ENCODE data around the gene MATCAP1. TPM values are rescaled to one million over a fixed set of nuclear protein-coding genes. Genes with fewer than 3 reads are reported as not detected.
A peak's percentile ranks its signal among the peaks of the same experiment; 100 is the strongest.

MATCAP1 gene
- total RNA-seq, 6 experiments from 2014 or later = 3.5 to 13.8 (median 9.3) TPM

DNA sequence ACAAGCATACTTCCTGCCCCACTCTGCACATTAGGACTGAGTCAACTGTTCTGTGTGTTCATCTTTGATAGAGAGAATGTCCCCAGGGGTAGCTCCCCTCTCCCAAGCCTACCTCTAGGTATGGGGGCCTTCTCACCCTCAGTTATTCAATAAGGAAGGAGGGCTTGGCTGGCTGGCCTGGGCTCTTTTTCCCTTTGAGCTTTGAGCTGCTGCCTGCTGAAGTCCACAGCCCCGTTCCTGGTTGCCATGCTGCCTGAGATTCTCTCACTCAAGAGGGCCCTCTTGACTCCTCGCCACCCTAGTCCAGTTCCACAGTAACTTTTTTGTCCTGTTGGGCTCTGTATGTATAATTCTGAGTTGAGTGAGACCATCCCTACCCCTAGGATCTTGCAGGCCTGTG lies 38.0 kb downstream of the MATCAP1 start:
- no peaks in the 10 kb centered on the region for H3K27me3 ChIP-seq
- intact Hi-C loops (cut with DNase I) = no loop called here
- WGBS (ENCODE audit: insufficient coverage, low coverage, low lambda C conversion rate, missing lambda C conversion rate) = 60% methylated on average over 1 of the region's 2 CpGs
- no peak for TF ChIP-seq POLR2A (IDR thresholded peaks at IDR 0.05)
- TF ChIP-seq, protein P1, sequence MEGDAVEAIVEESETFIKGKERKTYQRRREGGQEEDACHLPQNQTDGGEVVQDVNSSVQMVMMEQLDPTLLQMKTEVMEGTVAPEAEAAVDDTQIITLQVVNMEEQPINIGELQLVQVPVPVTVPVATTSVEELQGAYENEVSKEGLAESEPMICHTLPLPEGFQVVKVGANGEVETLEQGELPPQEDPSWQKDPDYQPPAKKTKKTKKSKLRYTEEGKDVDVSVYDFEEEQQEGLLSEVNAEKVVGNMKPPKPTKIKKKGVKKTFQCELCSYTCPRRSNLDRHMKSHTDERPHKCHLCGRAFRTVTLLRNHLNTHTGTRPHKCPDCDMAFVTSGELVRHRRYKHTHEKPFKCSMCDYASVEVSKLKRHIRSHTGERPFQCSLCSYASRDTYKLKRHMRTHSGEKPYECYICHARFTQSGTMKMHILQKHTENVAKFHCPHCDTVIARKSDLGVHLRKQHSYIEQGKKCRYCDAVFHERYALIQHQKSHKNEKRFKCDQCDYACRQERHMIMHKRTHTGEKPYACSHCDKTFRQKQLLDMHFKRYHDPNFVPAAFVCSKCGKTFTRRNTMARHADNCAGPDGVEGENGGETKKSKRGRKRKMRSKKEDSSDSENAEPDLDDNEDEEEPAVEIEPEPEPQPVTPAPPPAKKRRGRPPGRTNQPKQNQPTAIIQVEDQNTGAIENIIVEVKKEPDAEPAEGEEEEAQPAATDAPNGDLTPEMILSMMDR (IDR thresholded peaks at IDR 0.05) = no peak
- ATAC-seq (no peak), DNase-seq (no peak)
- H3K4me1 ChIP-seq = peaks cover 0 to 9% (median 0%) of the 10 kb centered on the region in 4 donors
- no peaks in the 10 kb centered on the region for H3K9me3 ChIP-seq
- no peak overlapping the region for H3K4me3 ChIP-seq
- peaks cover 6 to 79% (median 44%) of the 10 kb centered on the region in 4 donors for H3K36me3 ChIP-seq
- no peak overlapping the region for H3K27ac ChIP-seq

DNA sequence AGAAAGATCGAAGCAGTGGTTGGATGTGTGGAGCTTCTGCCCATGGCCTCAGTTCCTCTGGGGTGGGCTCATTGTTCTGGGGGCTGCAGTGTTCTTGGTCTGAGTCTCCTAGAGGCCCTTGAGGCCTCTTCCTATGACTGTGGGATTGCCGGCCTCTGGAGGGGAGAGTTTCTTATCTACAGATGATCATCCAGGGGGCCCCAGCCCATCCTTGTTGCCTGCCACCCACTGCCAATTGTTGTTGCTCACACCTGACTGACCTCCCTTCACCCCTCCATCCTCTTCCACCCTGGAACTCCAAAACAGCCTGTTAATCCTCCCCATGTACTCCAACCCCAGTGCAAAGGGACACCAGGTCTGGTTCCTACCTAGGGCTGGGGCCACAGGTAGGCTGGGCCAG lies 38.8 kb downstream of the MATCAP1 start:
- no peak for ATAC-seq
- Histone ChIP-seq H3K36me3 (peaks cover 6 to 87% (median 50%) of the 10 kb centered on the region in 4 donors), H3K27ac (no peak overlapping the region), H3K4me3 (no peak overlapping the region), H3K9me3 (no peaks in the 10 kb centered on the region), H3K4me1 (peaks cover 0 to 1% (median 0%) of the 10 kb centered on the region in 4 donors), H3K27me3 (no peaks in the 10 kb centered on the region)
- whole genome bisulfite sequencing (ENCODE audit: insufficient coverage, low coverage, low lambda C conversion rate, missing lambda C conversion rate) = 100% methylated on average over 1 of the region's 2 CpGs
- intact Hi-C loops (cut with DNase I) = no loop called here
- DNase-seq = peak in 1 of 3 donors; percentile 7
- TF ChIP-seq, protein P1 (IDR thresholded peaks at IDR 0.05) = no peak
- TF ChIP-seq POLR2A (IDR thresholded peaks at IDR 0.05) = no peak

DNA sequence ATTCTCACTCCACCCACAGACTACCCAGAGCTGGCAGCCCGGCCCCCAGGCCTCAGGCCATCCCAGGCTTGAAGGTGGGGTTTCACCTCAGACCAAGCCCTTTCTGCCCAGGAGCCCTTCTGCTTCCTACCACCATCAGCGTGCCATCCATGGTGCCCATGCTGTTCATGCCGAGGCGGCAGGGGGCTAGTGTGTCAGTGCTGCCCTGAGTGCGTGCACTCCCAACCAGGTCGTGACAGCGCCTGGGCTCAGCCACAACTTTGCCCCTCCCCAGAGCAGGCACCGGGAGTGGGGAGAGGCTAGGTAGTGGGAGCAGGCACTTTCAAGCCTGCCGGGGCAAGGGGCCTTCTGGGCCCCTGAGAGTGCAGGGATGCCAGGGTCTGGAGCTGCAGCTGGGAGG lies 41.4 kb downstream of the MATCAP1 start:
- Histone ChIP-seq H3K36me3 (peaks cover 6 to 100% (median 65%) of the 10 kb centered on the region in 4 donors), H3K27ac (no peak overlapping the region), H3K4me1 (no peaks in the 10 kb centered on the region), H3K27me3 (no peaks in the 10 kb centered on the region), H3K9me3 (no peaks in the 10 kb centered on the region), H3K4me3 (no peak overlapping the region)
- WGBS (ENCODE audit: insufficient coverage, low coverage, low lambda C conversion rate, missing lambda C conversion rate) = no CpG with 5 or more reads among the region's 9 CpGs
- no peak for ATAC-seq
- DNase-seq = peak in 1 of 3 donors; percentile 37
- TF ChIP-seq, protein P1 (IDR thresholded peaks at IDR 0.05) = no peak
- TF ChIP-seq POLR2A (IDR thresholded peaks at IDR 0.05) = no peak
- intact Hi-C loops (cut with DNase I) = no loop called here

DNA sequence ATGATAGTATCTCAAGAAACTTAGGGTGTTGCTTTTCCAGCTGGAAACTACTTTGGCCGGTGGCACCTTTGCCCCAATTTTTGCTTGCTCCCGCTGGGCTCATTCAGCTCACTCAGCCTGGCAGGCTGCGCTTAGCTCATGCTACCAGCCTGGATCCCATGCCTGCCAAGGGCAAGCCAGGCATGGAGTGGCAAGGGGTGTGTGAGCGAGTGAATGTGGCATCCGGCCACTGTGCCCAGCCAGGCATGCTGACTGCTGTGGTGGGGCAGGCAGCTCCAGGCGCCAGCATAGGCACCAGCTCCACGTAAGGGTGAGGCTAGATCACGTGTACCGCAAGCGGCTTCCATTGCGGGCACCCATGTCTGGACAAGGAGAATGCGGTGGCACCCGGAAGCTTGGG lies 42.4 kb downstream of the MATCAP1 start:
- TF ChIP-seq POLR2A (IDR thresholded peaks at IDR 0.05) = no peak
- TF ChIP-seq, protein P1 (IDR thresholded peaks at IDR 0.05) = no peak

DNA sequence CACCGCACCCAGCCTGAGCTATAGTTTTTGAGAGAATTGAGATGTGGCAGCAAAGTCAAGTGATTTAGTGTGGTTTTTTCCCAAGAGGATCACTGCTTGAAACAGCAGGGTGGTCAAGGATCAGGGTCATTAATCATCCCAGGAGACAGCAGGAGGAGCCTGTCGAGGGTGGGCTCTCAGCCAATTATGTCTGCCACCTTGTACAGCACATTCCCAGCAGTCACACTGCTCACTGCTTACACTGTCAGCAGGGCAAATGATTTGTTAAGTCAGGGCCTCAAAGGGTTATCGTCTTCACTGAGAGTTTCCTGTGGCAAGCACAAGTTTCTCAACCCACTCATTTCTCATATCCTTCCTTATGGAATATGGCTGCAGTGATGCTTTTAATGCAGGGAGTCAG lies 46.2 kb downstream of the MATCAP1 start:
- ATAC-seq (peak; percentile 26 to 58 (median 48)), DNase-seq (no peak)
- WGBS (ENCODE audit: insufficient coverage, low coverage, low lambda C conversion rate, missing lambda C conversion rate) = 33% methylated on average over 2 of the region's 3 CpGs
- H3K27me3 ChIP-seq = no peaks in the 10 kb centered on the region
- no peak overlapping the region for H3K4me3 ChIP-seq
- no peaks in the 10 kb centered on the region for H3K9me3 ChIP-seq
- H3K4me1 ChIP-seq = no peaks in the 10 kb centered on the region
- peaks cover 0 to 100% (median 62%) of the 10 kb centered on the region in 4 donors for H3K36me3 ChIP-seq
- H3K27ac ChIP-seq = no peak overlapping the region
- intact Hi-C loops (cut with DNase I) = no loop called here
- TF ChIP-seq, protein P1 (IDR thresholded peaks at IDR 0.05) = no peak
- no peak for TF ChIP-seq POLR2A (IDR thresholded peaks at IDR 0.05)

More for the DNA sequence above, 42.4 kb downstream of the MATCAP1 start:
- H3K27ac ChIP-seq = no peak overlapping the region
- no peaks in the 10 kb centered on the region for H3K4me1 ChIP-seq
- no peak for DNase-seq
- H3K36me3 ChIP-seq = peaks cover 6 to 100% (median 64%) of the 10 kb centered on the region in 4 donors
- no peaks in the 10 kb centered on the region for H3K9me3 ChIP-seq
- intact Hi-C loops (cut with DNase I) = no loop called here
- ATAC-seq = no peak
- WGBS (ENCODE audit: insufficient coverage, low coverage, low lambda C conversion rate, missing lambda C conversion rate) = no CpG with 5 or more reads among the region's 13 CpGs
- no peak overlapping the region for H3K4me3 ChIP-seq
- no peaks in the 10 kb centered on the region for H3K27me3 ChIP-seq
